Inflammatory macrophage treated with lipopolysaccharide for 1 hour (primary cell): ENCODE data around the gene GATM.
"Not testable (repeated sequence)": the region's sequence is repeated elsewhere in the genome, so short reads cannot be mapped to it uniquely, and the experiment has no call there.

Source experiments
- DNase-seq, 2 donors: peaks; one replicate each; pipeline ENCODE4 v3.0.0-alpha.2; 2020 to 2022

The GATM gene

DNA sequence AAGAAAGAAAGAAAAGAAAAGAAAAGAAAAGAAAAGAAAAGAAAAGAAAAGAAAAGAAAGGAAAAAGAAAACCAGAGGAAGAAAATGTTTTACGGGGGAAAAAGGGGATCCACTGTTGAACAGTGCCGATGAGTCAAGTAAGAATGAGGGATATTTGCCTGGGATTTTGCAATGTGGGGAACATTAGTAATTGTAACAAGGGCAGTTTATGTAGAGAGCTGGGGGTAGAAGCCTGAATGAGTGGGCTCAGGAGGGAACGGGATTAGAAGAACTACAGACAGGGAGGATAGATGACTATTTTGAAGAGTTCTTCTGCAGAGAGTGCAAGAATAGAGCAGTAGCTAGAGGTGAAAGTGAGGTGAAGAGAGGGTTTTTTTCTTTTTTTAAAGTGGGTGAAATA, 28.7 kb downstream of the GATM start:
- DNase-seq: peak; percentile 34 to 49

DNA sequence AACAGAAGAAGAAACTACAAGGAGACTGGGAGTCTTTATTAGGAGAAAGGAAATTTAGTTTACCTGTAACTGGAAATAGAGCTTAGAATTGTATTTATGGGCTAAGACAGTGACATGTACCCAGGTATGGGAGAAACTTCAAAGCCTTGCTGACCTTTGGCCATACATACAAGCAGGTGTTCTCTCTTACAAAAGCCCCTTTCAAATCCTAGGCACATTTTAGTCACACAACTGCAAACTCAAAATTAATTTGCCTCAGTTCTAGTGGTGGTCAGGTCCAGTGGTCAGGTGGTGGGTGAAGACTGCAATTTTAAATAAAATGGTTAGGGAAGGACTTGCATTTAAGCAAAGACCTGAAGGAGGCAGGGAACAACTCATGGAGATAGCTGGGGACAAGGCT, 30.4 kb downstream of the GATM start:
- no peak for DNase-seq

DNA sequence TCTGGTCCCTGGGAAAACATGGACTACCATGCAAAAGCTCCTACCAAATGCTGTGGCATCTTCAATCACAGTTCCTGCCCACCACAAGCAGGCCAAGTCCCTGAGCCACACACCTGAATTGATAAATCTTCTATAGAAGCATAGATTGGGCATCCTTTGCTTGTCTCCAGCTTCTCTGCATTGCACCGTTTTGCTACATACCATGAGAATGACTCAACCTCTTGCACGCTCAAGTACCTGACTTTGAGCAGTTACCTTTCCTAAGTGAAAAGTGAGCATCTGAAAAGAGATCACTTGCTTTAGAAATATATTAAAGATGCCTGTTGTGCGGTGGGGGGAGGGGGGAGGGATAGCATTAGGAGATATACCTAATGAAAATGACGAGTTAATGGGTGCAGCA, 31.3 kb downstream of the GATM start:
- DNase-seq: no peak

DNA sequence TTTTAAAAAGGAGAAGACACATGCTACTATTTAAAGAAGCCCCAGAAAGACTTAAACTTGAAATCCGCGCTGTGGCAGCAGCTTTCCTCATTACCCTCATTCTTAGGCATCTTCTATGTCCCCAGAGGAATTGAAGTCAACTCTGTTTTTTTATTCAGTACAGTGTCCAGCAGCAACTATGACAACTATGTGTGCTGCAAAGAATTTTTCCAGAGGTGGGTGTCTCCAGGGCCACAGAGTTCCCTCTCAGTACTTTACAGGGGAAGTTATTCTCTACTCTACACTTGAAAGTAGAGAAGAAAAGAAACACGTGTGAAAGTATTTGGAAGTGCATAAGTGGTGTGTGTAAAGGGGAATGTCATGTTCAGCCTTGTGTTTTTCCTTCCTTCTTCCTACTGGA, 32.0 kb downstream of the GATM start:
- DNase-seq: peak in 1 of 2 donors; percentile 9

DNA sequence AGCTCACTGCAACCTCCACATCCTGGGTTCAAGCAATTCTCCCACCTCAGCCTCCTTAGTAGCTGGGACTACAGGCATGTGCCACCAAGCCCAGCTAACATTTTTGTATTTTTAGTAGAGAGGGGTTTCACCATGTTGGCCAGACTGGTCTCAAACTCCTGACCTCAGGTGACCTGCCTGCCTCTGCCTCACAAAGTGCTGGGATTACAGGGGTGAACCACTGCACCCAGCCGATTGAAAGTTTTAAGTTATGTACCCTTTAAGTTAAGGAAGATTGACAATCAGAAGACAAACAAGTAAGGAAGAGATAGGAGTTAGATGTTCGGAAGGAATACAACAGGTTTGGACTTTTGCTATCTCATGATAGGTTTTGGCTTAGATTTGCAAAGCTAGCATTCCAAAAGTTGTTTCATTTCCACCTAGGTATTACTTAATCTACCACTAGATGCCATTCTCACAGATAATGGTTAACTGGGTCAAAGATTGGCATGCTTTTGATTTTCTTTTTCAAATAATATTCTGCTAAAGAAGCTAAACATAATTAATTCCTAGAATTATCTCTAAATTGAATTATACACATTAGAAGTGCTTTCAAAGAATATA, 35.0 kb downstream of the GATM start:
- no peak for DNase-seq

DNA sequence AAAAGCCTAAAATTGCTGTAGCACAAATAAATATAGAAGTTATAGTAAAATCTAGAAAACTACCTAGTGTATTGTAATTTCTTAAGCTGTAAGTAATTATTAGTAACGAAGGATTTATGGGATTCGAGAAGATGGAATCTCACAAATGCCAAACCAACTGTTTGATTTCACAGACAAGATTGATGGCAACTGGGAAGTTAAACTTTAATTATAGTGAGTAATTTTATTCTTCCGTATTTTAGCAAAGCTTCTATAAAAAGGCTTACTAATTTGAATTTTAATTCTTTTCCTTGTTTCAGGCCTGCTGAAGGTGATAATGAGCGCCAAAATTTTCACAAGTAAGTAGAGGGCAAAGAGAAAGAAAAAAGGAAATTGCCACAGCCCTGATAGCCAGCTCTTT, 36.6 kb downstream of the GATM start:
- DNase-seq: no peak

DNA sequence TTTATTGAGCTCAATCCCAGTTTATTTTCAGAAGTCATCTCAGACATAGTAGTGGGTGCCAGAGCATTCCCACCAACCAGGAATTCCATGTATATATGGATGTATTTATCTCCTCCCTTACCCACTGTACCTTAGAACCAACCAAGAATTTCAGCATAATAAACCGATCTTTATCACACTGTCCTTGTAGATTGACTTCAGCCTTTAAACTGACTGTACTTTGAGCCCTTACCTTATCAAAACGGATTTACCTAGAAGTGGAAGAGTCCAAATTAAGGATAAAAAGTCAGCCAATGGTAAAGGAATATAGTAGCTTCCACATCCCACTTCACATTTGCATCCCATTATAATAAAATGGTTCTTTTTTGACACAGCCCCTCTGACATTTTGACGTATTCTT, 37.9 kb downstream of the GATM start:
- no peak for DNase-seq

DNA sequence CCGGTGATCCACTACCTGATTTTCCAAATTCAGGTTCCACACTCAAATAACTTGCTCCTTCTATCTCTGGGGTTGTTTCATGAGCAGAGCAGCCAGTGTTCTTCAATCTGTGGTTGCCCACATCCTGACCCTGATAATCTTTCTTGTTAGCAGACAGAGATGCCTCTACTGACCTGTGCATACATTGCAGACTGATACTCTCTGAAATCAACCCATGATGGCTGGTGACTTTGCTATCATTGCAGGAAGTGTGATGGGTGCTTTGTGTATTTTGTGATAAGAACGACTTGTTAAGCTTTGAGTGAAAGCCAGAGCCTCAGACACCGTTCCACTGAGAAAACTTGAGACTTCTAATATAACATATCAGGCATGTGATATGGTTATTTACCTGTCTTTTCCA, 39.9 kb downstream of the GATM start:
- DNase-seq: no peak

DNA sequence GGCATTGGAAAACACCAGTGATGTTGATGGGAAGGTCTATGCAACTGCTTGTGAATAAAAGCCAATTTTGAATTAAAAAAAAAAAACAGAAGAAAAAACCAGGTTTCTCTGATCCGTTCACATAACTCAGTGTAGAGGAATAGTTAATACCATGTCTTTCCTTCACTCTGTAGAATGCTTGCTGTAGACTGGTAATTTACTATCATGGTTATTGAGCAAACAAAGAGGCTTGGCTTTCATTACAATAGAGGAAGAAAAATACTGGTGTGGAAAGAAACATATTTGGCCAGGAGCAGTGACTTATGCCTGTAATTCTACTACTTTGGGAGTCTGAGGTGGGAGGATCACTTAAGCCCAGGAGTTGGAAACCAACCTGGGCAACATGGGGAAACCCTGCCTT, 41.1 kb downstream of the GATM start:
- peak; percentile 21 to 22 for DNase-seq

DNA sequence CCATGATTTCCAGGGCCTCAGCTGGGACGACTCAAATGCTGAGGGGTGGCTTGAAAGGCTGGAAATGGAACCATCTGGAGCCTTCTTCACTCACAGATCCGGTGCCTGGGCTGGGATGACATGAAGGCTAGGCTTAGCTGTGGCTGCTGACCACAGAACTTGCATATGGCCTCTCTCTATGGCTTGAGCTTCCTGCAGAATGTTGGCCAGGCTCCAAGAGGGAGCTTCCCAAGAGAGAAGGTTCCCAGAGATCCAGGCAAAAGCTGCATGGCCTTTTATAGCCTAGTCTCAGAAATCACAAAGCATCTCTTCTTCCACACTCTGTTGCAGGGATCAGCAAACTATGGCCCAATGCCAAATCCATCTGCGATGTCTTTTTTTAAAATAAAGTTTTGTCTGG, 44.8 kb downstream of the GATM start:
- no peak for DNase-seq

DNA sequence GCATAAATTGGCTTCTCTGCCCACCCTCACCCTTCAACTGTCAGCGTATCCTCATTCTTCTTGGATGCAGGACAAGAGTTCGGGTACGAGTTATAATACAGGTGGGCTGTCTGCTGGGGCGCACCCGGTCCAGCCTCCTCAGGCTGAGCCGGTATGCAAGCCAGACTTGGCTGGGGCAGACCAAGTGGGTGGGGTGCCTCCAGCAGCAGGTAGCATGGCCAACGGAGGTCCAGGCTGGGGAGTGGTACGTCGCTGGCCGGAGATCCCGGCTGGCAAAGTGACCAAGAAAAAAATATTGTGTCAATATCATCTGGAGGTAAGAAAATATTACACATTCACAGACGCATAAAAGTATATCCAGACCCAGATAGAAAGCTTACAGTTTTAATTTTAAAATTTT, 45.6 kb downstream of the GATM start:
- no peak for DNase-seq

DNA sequence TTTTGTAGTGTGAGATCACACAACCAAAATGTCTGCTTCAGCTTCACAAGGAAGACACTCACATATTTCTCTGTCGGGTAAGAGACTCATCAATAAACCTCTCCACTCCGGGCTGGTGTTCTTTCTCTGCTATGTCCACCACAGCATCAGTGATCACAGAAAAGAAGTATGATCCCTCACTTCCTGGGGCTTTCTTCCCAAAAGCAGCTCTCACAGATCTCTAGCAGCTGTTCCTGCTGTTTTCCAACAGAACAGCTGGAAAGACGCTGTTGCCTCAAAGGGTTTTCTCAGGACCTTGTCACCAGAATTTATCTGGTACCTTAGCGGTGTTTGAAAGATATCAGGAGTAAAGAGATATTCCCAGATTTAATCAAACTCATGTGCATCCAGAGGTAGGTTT, 46.4 kb downstream of the GATM start:
- no peak for DNase-seq

DNA sequence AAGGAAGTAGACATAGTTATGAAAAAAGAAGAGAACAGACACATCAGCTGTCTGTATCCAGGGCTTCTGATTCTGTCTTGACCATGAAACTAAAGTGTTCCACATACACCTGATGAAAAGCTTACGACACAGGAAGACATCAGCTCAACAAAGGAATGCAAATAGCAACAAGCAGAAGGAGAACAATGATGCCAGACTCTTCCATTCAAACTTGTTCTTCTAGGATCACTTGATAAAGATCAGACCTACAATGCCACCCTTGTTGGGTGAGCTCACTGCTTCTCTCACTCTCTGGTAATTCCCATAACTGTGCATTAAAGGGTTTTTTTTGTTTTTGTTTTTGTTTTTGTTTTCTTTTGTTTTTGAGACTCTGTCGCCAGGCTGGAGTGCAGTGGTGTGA, 49.7 kb downstream of the GATM start:
- DNase-seq: no peak

DNA sequence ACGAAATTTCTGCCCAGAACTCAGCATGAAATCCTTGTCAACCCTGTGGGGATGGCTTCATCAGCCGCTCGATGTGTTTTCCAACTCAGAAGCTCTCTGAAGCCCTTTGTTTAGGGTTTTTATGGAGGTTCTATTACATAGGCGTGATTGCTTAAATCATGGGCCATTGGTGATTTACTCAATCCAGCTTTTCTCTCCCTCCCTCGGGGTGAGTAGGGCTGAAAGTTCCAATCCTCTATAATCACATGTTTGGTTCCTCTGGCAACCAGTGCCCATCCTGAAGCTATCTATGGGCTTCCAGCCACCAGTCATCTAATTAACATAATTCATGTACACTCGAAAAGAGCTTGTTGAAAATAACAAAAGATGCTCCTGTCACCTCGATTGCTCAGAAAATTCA, 51.6 kb downstream of the GATM start:
- no peak for DNase-seq

DNA sequence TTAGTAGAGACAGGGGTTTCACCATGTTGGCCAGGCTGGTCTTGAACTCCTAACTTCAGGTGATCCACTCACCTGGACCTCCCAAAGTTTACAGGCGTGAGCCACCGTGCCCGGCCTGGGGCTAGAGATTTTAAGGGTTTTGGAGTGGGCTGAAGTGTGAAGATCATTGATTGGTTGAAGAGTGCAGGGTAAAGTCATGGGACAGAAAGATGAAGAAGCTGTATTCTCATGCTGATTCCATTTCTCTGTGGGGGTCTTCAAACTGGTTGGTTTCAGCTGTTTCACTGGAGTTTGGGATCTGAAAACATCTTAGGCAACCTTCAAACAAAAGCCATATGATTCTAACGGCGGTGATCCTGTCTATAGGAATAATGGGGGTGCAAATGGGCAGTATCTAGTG, 52.1 kb downstream of the GATM start:
- no peak for DNase-seq

DNA sequence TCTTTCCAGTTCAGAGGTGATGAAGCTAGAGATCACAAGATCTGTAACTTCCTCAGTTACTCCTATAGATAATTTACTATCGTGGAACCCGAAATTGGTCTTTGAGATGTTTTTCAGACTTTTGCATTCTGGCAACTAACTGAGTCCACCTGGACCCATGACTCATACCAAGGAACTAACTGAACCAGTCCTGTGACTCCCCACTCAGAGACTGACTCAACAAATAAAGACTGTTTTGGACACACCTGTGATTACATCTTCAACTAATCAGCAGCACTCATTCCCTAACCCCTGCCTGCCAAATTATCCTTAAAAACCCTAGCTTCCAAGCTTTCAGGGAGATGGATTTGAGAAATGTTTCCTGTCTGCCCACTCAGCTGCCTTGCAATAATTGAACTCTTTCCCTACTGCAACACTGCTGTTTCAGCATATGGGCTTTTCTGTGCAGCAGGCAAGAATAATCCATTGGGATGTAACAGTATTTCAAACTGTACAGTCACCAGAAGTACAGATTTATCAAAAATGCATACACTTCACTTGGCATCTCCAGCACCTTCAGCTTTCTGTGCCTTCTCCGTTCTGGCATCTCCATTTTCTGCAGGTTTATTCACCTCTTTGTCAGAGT, 57.7 kb downstream of the GATM start:
- peak in 1 of 2 donors; percentile 8 for DNase-seq

DNA sequence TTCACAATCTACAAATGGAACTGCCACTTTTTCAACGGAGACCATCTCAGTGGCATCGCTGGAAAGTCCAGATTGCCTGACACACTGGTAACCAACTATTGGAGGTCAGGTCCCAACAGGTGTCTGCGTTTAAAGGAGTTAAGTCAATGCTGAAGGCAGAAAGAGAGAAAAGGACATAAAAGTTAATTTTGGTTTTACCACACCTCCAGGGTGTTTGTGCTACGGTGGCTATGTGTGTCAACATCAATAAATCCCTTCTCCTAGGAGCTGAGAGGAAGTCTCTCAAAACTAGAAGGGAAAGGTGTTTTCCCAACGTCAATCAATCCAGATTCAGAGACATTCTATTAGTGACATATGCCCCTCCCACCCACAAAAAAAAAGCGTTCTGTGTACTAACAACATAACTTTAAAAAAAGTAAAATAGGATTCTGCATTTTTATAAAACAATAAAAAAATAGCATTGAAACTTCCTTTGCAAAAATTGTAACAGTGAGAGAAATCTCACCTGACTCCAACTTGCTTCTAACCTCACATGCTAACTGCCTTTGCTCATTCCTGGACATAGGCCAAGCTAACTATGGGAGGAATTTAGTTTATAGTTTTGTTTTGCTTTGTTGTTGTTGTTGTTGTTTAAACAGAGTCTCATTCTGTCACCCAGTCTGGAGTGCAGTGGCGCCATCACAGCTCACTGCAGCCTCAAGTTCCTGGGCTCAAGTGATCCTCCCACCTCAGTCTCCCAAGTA, 58.7 kb downstream of the GATM start:
- DNase-seq: no peak

DNA sequence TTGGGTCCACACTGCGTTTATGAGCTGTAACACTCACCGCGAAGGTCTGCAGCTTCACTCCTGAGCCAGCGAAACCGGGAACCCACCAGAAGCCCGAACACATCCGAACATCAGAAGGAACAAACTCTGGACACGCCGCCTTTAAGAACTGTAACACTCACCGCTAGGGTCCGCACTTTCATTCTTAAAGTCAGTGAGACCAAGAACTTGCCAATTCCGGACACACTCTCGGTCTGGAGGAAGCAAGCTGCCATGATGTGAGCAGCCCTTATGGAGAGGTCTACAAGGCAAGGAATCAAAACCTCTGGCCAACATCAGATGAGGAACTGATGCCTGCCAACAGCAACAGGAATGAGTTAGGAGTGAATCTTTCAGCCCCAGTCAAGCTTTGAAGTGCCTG, 63.4 kb downstream of the GATM start:
- DNase-seq: peak; percentile 16 to 21

DNA sequence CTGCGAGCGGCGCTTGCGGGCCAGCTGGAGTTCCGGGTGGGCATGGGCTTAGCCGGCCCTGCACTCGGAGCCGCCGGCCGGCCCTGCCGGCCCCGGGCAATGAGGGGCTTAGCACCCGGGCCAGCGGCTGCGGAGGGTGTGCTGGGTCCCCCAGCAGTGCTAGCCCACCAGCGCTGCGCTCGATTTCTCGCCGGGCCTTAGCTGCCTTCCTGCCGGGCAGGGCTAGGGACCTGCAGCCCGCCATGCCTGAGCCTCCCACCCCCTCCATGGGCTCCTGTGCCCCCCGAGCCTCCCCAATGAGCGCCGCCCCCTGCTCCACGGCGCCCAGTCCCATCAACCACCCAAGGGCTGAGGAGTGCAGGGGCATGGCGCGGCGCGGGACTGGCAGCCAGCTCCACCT, 64.2 kb downstream of the GATM start:
- DNase-seq: not testable (repeated sequence)
